GM21717 (cell line): Measurements from ENCODE around the gene MAP3K1.
"Not testable (repeated sequence)": the region's sequence is repeated elsewhere in the genome, so short reads cannot be mapped to it uniquely, and the experiment has no call there.

Source experiments
- ATAC-seq: cut with Tn5 transposase; IDR thresholded peaks from one replicate; pipeline ENCODE4 v1.9.1; 2021; ENCODE audit warnings: mild to moderate bottlenecking, moderate library complexity; ENCODE audit not compliant: unreplicated experiment

The MAP3K1 gene

DNA sequence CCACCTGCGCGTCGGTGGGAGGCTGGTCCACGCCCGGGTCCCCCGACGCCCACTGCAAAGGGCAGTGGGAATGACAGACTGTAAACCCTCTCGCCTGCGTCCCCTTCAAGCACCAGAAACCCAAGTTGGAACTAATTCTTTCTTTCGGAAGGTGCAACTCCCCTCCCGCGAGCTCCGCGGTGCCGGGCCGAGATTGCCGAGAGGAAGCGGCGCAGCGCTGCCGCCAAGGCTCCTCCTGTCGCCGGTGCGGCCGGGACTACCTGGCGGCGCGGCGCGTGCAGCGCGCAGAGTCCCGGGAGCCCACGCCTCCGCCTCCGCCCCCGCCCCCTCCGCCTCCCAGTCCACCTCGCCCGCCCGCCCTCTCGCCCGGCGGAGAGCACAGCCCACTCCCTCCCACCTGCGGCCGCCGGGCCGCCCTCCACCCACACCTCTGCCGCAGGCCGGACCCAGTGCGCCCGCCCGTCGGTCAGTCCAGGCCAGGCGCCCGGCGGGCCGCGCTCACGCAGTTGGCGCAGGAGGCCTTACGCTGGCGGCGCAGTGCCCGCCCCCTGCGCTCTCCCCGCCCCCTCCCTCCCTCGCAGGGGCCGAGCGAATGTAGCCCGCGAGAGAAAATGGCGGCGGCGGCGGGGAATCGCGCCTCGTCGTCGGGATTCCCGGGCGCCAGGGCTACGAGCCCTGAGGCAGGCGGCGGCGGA, at the start of gene MAP3K1:
MAP3K1 (plus strand) TSS at position 587 of the 695 bp plus-strand sequence; CDS start at position 612, 25 bp downstream.
- peak; percentile 54 for ATAC-seq

DNA sequence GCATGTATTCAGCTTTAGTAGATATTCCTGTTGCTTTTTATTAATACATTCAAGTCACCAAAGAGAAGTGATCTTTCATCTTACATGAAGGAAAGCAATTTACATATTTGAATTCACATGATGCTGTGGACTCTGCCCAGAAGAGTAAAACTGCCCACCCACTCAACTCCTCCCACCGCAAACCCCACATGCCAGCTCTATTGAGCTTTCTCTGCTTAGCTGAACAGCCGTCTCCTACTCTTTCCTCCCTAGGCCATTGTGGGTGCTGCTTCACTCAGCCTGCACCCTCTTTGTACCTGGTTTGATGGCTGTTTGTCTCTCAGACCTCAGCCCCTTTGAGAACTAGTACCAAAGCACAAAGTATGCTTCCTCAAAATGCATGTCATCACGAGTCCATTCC, 48.4 kb upstream of the MAP3K1 start:
- ATAC-seq = no peak

DNA sequence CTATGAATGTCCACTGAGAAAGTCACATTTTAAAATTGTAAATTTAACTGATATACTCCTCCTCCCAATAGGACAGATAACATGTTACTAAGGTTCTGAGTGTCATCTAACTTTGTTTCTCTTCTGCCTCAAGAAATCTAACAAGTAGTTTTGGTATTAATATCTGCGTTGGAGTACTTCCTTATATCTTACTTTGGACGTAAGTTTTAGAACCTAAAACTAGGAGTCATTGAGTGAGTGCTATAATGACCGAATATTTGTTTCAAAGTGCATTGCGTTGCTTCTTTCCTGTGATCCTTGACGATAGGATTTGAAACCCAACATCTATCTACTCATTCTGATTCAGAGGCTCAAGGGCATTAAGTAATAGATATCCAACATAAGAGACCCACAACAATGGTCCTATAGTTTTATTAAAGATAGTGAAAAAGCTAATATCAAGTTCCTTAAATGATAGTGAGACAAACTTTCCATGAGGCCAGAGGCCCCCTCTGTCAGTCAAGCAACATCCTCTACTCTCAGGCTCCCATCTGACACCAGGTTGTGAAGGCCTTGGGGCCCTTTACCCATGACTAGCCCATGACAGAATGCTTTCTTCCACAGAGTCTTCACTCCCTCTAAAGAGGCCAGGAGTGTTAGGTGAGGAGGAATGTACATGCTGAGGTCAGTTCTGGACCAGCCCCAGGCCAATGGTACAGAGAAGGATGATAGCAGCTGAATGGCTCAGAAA, 45.3 kb upstream of the MAP3K1 start:
- ATAC-seq = no peak

DNA sequence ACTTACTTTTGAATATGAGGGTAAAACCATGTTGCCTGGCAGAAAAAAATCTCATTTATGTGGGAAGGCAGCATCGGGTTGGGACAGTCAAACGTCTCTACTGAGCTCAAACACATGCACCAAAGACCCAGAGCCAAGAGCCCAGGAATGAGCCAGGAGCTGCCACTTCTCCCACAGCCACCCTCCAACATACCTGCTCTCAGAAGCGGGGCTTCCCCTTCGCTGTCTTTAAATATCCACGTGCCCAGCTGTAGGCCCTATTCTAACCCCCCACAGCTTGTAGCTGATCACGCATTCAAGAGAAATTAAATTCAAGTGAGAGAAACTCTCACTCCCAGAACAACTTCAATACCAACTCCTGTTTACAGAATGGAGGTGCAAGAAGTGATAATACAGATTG, 42.6 kb upstream of the MAP3K1 start:
- no peak for ATAC-seq

DNA sequence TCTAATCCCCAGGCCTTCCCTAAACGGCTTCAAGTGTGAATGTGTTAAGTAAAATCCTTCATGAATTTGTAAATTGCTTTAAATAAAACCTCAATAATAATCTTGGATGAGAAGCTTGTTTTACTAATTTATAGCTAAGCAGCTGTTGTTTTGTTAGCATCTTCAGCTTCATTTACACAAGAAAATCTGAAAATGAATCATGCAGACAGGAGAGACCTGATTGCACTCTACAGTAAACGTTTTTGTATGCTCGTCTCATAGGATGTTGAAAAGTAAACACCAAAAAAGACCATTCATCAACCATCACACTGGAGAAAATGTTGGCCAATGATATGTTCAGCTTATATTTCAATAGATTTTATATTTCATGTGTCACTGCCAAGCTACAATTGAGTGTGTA, 40.4 kb upstream of the MAP3K1 start:
- ATAC-seq = no peak

DNA sequence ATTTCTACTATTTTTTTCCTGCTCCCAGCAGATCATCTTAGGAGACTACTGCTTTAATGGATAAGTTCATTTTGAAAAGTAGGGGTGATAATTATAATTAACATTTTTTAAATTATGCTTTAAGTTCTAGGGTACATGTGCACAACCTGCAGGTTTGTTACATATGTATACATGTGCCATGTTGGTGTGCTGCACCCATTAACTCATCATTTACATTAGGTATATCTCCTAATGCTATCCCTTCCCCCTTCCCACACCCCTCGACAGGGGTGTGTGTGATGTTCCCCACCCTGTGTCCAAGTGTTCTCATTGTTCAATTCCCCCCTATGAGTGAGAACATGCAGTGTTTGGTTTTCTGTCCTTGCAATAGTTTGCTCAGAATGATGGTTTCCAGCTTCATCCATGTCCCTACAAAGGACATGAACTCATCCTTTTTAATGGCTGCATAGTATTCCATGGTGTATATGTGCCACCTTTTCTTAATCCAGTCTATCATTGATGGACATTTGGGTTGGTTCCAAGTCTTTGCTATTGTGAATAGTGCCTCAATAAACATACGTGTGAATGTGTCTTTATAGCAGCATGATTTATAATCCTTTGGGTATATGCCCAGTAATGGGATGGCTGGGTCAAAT, 39.0 kb upstream of the MAP3K1 start:
- ATAC-seq = not testable (repeated sequence)

DNA sequence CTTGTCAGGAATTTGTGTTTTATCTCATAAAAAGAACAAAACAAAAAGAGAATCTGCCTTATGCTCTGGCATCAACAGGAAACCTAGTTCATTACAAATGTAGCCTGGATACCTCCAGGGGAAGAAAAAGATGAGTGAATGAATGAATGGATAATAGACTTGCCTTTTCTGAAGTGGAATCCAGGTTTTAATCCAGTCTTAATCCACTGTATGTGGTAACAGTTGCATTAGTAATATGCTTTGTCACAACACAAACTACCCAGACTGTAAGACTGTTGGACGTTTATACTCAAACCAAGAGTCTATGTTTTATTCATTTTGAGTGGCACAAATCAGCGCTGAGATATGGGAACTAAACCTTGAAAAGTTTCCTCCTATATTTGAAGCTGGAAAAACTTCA, 32.1 kb upstream of the MAP3K1 start:
- no peak for ATAC-seq

DNA sequence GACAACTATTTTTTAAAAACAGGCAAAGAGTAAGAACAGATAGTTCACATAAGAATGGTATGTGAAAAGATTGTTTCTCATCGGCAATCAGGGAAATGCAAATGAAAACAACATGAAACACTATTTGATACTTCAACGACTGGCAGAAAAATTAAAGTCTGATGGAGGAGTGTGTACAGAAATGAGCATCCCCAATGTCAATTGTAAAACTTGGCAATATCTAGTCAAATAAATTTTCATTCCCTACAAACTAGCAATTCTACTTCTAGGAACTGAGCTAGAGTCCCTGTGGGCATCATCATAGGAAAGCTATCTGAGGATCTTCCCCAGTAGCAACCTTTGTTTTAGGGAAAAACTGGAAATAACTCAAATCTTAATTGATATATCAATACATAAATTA, 29.0 kb upstream of the MAP3K1 start:
- ATAC-seq = no peak

DNA sequence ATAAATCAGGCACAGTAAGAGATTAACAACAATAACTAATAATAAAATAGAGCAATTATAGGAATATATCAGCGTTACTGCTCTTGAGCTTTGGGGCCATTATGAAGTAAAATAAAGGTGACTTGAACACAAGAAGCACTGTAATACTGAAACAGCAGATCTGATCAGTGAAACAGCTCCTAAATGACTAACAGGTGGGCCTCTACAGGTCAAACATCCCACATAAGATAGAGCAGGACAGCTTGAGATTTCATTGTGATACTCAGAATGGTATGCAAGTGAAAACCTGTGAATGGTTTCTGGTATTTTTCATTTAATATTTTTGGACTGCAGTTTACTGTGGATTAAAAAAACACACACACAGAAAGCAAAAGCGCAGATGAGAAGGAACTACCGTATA, 24.0 kb upstream of the MAP3K1 start:
- peak; percentile 89 for ATAC-seq

DNA sequence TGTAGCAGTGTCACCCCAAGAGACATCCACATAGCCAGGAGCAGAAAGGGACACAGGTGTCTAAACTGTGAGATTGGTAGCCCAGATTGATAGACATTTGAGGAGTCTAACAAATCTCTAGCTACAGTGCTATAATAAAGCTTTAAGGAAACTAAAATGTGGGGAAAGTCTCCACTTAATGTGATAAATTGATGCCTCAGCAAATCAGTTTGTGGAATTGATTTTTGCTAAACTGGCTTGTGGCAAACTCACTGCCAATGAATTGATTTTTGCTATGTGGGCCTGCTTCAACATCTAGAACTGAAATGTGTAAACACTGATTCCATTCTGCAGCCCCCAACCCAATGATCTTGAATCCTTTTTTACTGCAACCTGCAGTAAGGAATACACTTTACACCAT, 16.8 kb upstream of the MAP3K1 start:
- no peak for ATAC-seq

DNA sequence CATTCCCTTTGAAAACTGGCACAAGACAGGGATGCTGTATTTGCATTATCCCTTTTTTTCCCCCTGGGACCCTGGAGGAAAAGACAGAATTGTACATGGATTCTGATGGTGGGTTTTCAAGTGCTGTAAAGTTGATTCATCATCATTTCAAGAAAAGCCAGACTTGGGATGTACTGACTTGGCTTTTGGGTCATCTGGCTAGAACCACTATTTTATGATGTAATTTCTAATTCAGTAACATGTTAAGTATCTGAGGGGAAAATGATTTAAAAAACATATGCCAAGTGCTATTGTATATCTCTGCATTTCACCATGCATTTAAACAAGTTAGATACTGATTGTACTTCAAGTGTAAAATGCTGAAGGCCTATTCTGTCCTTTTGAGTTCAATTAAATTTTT, 15.2 kb upstream of the MAP3K1 start:
- no peak for ATAC-seq

DNA sequence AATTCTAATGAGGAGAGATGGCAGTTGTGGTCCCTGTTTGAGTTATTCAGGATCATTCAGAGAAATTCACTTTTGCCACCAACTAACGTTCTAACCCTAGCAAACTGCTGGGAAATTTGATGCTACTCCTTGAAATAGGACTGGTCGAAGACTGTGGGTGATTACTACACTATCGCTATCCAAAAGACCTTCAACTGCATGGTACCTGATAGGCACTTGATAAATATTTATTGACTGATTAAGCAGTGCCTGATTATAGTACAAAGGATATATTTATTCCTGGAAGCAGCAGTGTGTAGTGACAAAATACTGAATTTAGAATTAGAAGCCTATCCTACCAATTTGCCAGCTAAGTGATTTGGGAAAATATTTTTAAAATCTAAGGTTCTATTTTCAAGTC, 14.1 kb upstream of the MAP3K1 start:
- ATAC-seq = no peak

DNA sequence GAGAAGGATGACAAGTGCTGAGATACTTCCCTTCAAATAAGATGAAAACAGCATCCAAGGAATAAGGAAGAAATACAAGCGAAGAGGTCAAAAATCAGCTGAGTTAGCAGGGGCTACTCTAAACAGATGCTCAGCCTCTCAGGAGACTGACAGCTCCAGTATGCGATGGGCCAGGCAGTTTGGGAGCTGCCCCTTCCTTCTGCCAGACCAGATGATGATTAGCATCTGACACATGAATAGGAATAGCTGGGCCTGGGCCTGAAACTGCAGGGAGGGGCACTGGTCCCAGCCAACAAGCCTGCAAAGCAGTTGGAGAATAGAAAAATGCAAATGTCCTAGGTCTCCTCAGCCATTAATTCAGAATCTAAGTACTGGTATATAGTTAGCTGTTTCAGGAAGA, 13.1 kb upstream of the MAP3K1 start:
- no peak for ATAC-seq

DNA sequence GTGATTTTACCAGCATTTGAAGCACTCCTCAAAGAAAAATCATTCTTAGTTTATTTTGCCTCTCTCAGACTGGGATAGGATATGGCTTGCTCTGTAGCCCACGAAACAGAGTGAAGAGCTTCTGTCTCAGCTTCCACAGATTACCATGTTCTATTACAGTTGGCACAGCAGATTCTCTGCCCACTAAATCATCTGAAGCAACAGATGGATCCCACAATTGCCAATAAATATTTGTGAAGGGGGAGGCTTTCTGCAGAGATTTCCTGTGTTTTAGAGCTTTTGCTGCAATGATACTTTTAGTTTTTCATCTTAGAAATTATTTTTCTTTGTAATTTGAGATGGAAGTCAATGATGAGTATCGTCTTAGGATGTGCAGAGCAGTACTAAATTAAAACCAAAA, 12.3 kb upstream of the MAP3K1 start:
- no peak for ATAC-seq

DNA sequence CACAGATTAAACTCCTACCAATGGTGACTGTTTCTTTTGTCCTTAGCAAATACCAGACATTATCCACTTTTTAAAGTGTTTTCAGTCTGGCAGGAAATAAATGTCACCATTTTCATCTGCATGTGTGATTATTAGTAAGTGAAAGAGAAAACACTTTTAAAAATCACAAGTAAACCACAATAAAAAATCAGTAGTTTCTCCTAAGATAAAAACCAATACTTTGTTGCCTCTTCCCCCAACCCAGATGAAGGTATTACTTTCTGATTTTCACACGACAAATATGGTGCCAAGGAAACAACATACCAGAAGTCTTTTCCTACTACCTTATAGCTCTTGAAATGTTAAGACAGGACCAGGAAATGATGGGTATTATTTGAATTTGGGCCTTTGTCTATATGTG, 11.5 kb upstream of the MAP3K1 start:
- ATAC-seq = no peak

DNA sequence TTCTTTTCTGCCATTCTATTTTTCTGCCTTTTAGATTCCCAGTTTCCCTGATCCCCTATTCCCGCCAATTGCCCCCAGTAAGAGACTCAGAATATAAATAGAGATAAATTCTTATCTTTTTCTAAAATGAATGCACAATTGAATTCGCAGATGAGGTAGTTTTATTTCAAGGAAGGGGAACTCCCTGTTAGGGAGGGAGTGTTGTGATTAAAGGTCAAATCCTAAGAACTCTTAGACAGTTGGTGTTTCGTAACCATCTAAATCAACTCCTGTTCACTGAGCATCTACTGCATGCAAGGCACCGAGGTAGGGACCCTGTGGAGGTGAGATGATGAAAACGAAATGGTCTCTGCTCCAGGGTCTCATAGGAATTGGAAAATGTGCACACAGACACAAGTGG, 7.7 kb upstream of the MAP3K1 start:
- ATAC-seq = no peak

DNA sequence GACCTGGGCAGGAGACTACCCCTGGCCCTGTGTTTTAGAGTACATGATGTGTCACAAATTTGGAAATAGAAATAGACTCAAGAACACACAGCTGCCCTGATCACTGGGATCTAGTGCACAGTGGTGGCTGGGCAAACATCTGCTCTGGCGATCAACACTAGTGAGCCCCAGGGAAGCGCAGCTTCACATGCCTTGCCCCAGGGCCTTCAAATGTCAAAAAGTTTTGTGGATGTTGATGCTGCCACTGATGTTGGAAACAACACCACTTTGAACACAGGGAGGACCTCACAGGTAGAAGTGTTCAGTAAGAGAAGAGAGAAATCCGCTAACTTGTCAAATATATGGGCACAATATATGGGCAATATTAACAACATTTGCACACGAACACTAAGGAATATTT, 7.1 kb upstream of the MAP3K1 start:
- ATAC-seq = no peak

DNA sequence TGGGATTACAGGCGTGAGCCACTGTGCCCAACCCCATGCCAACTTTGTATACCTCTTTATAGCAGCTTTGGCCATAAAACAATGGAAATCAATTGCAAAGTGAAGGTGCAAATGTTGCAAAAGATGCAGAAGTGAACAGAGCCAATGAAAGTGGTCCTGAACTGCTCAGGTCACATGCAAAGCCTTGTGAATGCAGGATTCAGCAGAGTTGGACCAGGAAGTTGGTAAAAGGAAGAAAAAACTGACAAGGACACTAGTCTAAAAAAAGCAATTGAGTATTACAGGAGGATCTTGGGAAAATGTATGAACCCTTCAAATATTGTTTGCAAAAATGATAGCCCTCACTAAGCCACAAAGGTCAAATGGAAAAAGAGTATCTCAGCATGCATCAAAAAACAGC, 4.5 kb upstream of the MAP3K1 start:
- no peak for ATAC-seq

DNA sequence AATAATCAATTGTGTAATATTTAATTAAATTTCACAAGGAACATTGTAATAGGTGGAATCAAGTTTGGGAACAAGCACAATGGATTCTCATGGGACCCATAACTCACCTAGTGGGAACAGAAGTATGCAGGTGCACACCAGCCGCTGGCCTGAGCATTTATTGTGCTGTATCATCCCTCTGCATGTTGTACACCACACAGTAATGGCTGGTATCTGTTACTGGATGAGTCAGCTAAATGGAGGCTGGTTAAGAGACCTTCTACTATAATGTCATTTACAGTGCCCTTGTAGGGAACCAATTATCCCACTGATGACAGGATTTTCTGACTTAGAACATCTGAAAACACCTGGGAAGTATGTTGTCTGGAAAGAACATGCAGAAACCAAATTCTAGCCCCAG, 3.2 kb upstream of the MAP3K1 start:
- no peak for ATAC-seq

DNA sequence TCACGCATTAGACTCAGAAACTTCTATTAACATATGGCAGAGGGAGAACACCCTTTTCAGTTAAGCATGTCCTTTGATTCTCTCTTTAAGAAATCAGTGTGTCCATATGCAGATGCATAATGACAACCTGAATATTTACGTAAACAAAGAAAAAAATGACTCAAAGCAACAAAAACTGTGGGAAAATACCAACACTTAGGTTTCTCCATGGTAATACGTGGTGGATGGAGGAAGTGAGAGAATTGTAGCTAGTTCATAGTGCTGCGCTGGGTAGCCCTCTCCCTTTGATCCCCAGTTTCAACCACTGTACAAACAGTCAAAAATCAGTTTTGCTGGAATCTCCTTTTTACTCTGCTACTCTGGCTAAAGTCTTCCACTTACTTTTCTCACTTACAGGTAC, 2.0 kb upstream of the MAP3K1 start:
- no peak for ATAC-seq

DNA sequence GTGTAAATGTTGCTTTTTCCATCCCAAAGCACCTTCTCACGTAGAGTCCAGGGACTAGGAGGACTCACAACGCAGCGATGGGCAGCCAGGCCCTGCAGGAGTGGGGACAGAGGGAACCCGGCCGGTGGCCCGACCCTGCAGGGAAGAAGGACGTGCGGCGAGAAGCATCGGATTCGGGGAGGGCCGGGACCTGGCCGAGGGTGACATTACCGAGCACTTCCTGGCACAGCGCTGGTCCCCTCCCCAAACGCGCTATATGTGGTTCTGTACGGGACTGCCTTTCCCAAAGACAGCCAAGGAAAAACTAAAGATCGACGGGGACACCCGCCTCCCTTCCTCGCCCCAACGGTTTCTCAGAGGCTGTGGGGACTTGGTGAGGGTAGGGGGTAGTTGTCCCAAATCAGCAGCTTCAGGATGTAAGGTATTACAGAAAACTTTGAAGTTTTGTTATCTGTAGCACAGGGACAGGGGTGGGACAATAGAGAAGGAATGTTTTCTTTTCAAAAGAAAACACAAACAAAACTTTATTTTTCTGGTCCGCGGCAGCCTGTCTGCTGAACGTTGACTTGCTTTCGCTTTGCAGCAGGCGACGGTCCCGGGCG, 887 bp upstream of the MAP3K1 start:
- ATAC-seq = no peak
